Activated T-cell treated with anti-CD3 and anti-CD28 coated beads, Interleukin-2, amount 50 U/mL, for 4 hours (primary cell): Measurements from ENCODE around the gene AZGP1. TPM values are rescaled to one million over a fixed set of nuclear protein-coding genes. Genes with fewer than 3 reads are reported as not detected.
"Not testable (repeated sequence)": the region's sequence is repeated elsewhere in the genome, so short reads cannot be mapped to it uniquely, and the experiment has no call there.

Source experiments
- ATAC-seq, 2 donors: fragments of 200-7000 bp; cut with Tn5 transposase; one replicate each; pipeline ENCODE4 v1.10.0; 2021
- DNase-seq: peaks from one replicate; pipeline ENCODE4 v3.0.0-alpha.2; 2020
- H3K27me3 Mint-ChIP-seq: one replicate; pipeline ENCODE4 v1.8.0; 2021; ENCODE audit warnings: low read depth, mixed read lengths
- H3K36me3 Mint-ChIP-seq: one replicate; pipeline ENCODE4 v1.8.0; 2022; ENCODE audit warnings: mixed read lengths; ENCODE audit not compliant: insufficient read depth
- H3K4me1 Mint-ChIP-seq: one replicate; pipeline ENCODE4 v1.8.0; 2021; ENCODE audit warnings: low read depth, mixed read lengths
- H3K4me3 Mint-ChIP-seq: one replicate; pipeline ENCODE4 v1.8.0; 2021; ENCODE audit warnings: mild to moderate bottlenecking, moderate library complexity, mixed read lengths
- H3K9me3 Mint-ChIP-seq: one replicate; pipeline ENCODE4 v1.8.0; 2021; ENCODE audit warnings: mixed read lengths
- total RNA-seq, 3 donors: library from RNA; stranded (reverse); gene quantifications; one replicate each; pipeline ENCODE4 v1.2.1, GENCODE V29; 2021

AZGP1 gene
- total RNA-seq, result under 1 TPM; 0.34 to 0.63 (median 0.46) TPM

DNA sequence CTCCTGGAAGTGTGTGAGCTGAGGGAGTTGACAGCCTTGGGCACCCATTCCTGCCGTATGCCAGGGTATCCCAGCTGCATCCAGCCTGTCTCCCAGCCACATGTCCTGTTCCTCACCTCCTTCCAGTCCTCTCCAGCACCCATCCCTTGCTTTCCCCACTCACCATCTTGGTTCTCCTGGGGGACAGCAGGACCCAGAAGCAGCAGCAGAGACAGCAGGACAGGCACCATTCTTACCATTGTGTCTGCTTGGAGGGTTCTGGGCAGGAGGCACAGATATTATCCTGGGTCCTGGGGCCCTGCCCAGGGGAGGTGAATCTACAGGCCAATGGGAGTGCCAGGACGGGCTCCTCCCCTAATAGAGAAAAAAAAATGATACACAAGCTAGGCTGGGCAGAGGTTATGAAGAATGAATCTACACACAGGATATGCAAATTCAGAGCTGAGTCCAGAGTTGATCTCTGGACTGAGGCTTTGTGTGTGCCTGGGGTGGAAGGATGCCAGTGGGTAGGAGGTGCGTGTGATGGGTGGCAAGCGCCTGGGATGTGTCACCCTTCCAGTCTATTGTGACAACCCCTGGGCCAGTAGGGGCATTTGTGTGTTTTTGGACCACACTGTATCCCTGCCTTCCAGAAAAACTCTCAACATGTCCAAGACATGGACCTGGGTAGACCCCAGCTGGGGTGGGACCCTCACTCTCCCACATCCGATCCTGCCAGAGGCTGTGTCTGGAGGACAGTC is at the start of gene AZGP1:
Gene AZGP1 (minus strand): TSS at position 250 of the 740 bp plus-strand sequence. CDS start 11 bp downstream, at position 239.
- H3K9me3 Mint-ChIP-seq, result no peaks in the 10 kb centered on the region

DNA sequence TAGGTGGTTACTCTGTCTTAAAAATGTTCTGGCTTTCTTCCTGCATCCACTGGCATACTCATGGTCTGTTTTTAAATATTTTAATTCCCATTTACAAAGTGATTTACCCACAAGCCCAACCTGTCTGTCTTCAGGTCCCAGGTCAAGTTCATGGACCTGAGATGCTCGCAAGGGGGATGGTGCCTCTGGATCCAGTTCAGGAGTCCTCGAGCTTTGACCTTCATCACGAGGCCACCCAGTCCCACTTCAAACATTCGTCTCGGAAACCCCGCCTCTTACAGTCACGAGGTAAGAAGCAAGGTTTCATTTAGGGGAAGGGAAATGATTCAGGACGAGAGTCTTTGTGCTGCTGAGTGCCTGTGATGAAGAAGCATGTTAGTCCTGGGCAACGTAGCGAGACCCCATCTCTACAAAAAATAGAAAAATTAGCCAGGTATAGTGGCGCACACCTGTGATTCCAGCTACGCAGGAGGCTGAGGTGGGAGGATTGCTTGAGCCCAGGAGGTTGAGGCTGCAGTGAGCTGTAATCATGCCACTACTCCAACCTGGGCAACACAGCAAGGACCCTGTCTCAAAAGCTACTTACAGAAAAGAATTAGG is 48.3 kb upstream of the AZGP1 start:
- no peaks in the 10 kb centered on the region for H3K9me3 Mint-ChIP-seq
- peaks cover 24% of the 10 kb centered on the region for H3K36me3 Mint-ChIP-seq
- peaks cover 29% of the 10 kb centered on the region for H3K4me1 Mint-ChIP-seq

More for the DNA sequence above, at the start of gene AZGP1:
- ATAC-seq, result no peak
- peaks cover 10% of the 10 kb centered on the region for H3K4me1 Mint-ChIP-seq
- no peak within 1 kb of the TSS for H3K4me3 Mint-ChIP-seq
- DNase-seq, result no peak
- peaks cover 20% of the 10 kb centered on the region for H3K27me3 Mint-ChIP-seq
- no peaks in the 10 kb centered on the region for H3K36me3 Mint-ChIP-seq

DNA sequence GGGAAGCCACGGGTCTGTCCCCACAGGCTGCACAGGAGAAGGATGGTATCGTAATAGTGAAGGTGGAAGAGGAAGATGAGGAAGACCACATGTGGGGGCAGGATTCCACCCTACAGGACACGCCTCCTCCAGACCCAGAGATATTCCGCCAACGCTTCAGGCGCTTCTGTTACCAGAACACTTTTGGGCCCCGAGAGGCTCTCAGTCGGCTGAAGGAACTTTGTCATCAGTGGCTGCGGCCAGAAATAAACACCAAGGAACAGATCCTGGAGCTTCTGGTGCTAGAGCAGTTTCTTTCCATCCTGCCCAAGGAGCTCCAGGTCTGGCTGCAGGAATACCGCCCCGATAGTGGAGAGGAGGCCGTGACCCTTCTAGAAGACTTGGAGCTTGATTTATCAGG is 47.7 kb upstream of the AZGP1 start:
- H3K27me3 Mint-ChIP-seq, result no peaks in the 10 kb centered on the region
- ATAC-seq (no peak), DNase-seq (no peak)
- H3K4me1 Mint-ChIP-seq, result peaks cover 35% of the 10 kb centered on the region
- H3K36me3 Mint-ChIP-seq, result peaks cover 24% of the 10 kb centered on the region
- H3K9me3 Mint-ChIP-seq, result no peaks in the 10 kb centered on the region
- H3K4me3 Mint-ChIP-seq, result no peak overlapping the region

More for the DNA sequence above, 48.3 kb upstream of the AZGP1 start:
- H3K27me3 Mint-ChIP-seq, result no peaks in the 10 kb centered on the region
- ATAC-seq, result no peak
- H3K4me3 Mint-ChIP-seq, result no peak overlapping the region
- DNase-seq, result no peak

DNA sequence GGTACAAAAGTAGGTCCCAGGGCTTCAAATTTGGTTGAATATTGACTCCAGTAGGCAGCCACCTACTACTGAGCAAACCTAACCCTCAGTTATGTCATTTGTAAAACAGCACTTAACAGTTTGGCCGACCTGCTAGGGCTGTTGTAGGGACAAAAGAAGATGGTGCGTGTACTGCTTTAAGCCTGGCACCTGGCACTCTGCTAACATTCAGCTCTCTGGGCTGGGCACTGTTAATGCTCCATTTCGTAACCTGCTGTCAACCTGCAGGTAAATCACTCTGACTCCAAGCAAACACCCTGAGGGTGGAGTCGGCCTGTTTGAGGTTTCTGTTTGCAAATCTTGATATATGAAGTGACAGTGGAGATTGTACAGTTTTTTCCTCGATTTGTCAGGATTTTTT is 46.8 kb upstream of the AZGP1 start:
- Mint-ChIP-seq H3K9me3 (no peaks in the 10 kb centered on the region), H3K27me3 (no peaks in the 10 kb centered on the region), H3K4me1 (peaks cover 41% of the 10 kb centered on the region), H3K36me3 (peaks cover 27% of the 10 kb centered on the region), H3K4me3 (no peak overlapping the region)
- ATAC-seq (no peak), DNase-seq (no peak)

DNA sequence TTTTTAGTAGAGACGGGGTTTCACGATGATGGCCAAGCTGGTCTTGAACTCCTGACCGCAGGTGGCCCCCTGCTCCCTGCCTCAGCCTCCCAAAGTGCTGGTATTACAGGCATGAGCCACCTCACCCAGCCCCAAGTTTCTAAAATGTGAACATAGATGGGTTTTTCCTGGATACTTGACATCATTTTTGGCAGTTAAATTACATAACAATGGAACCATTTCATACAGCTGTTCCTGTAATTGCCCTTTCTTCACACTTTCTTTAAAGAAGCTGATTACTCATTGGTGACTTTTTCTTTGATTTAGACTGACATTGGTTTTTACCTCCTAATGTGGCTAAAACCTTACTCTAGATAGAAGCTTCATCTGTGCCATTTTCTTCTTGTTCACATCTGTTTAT is 45.5 kb upstream of the AZGP1 start:
- Mint-ChIP-seq H3K4me3 (no peak overlapping the region), H3K4me1 (peaks cover 51% of the 10 kb centered on the region), H3K27me3 (no peaks in the 10 kb centered on the region), H3K9me3 (no peaks in the 10 kb centered on the region), H3K36me3 (peaks cover 27% of the 10 kb centered on the region)
- DNase-seq (no peak), ATAC-seq (peak; percentile 34 to 39)

DNA sequence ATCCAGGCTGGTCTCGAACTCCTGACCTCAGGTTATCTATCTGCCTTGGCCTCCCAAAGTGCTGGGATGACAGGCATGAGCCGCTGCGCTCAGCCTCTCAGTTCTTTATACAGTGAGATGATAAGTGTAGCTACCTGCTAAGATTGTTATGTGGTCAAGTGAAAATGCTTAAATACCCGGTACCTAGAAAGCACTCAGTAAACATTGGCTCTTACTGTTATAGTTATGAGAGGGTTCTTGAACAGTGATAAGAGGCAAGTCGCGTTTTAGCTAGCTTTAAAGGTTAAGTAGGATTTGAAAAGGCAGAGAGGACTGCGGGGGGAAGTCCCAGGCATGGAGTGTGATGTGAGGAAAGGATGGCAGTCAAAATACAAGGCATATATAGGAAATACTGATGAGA is 44.1 kb upstream of the AZGP1 start:
- H3K36me3 Mint-ChIP-seq, result peaks cover 29% of the 10 kb centered on the region
- H3K4me3 Mint-ChIP-seq, result no peak overlapping the region
- peaks cover 51% of the 10 kb centered on the region for H3K4me1 Mint-ChIP-seq
- ATAC-seq (no peak), DNase-seq (no peak)
- H3K9me3 Mint-ChIP-seq, result no peaks in the 10 kb centered on the region
- no peaks in the 10 kb centered on the region for H3K27me3 Mint-ChIP-seq

DNA sequence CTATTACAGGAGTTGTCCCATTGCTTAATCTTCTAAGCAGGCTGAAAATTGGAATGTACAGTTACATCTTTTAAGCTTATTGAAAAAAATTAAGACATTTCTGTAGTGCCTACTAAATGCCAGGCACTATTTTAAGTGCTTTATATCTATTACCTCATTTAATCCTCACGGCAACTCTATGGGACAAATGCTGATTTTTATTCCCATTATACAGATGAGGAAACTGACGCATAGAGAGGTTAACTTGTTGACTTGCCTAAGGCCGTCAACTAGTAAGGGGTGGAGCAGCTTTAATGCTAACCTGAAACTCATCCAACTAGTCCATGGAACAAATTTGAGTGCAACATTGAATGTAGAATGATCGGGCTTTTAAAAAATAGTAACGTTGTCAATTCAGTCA is 42.0 kb upstream of the AZGP1 start:
- no peaks in the 10 kb centered on the region for H3K27me3 Mint-ChIP-seq

DNA sequence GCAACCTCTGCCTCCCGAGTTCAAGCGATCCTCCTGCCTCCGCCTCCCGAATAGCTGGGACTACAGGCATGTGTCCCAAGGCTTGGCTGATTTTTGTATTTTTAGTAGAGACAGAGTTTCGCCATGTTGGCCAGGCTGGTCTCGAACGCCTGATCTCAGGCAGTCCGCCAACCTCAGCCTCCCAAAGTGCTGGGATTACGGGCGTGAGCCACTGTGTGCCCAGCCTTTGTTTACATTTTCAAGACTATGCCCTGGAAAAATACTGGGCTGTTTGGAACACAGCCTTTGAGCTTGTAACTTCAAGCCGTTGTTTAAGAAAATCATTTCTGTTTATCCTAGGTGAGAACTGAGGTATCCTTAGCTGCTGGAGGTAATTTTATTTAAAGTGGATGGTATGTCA is 41.5 kb upstream of the AZGP1 start:
- H3K4me3 Mint-ChIP-seq, result peak overlapping the region; percentile 54
- ATAC-seq (no peak), DNase-seq (no peak)
- peaks cover 9% of the 10 kb centered on the region for H3K36me3 Mint-ChIP-seq
- H3K9me3 Mint-ChIP-seq, result no peaks in the 10 kb centered on the region
- no peaks in the 10 kb centered on the region for H3K27me3 Mint-ChIP-seq
- peaks cover 59% of the 10 kb centered on the region for H3K4me1 Mint-ChIP-seq

More for the DNA sequence above, 42.0 kb upstream of the AZGP1 start:
- Mint-ChIP-seq H3K4me1 (peaks cover 60% of the 10 kb centered on the region), H3K9me3 (no peaks in the 10 kb centered on the region), H3K36me3 (peaks cover 14% of the 10 kb centered on the region), H3K4me3 (peak overlapping the region; percentile 54)
- DNase-seq (no peak), ATAC-seq (no peak)

DNA sequence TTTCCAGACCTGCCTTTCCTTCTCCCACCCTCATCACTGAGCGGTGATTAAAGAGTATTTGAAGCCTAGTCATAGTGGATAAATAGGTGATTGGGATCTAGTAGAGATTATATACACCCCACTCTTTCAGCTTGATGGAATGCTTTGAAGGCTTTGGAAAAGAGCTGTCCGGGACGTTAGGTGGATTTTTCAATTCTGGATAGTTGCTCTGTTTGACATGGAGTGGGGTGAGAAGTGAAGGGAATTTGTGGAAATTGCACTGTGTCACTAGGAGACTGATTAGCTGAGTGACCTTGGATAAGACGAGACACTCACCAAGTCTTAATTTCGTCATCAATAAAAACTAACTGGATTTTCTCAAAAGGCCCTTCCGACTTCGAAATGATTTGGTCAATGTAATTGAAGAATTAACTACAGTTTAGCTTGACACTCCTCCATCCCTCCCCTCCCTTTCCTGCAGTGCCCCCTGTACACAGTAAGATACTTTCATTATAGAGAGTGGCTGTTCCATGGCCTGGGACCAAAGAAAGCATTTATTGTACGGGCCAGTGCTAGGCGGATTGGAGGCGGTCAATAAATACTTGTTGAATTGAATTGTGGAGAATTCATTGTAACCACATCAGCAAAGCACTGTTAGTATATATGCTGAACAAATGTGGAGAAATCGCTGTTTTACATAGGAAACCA is 40.5 kb upstream of the AZGP1 start:
- H3K27me3 Mint-ChIP-seq, result peaks cover 2% of the 10 kb centered on the region
- peaks cover 52% of the 10 kb centered on the region for H3K4me1 Mint-ChIP-seq
- ATAC-seq, result no peak
- DNase-seq, result no peak
- H3K4me3 Mint-ChIP-seq, result peak overlapping the region; percentile 96
- H3K36me3 Mint-ChIP-seq, result peaks cover 9% of the 10 kb centered on the region
- no peaks in the 10 kb centered on the region for H3K9me3 Mint-ChIP-seq

DNA sequence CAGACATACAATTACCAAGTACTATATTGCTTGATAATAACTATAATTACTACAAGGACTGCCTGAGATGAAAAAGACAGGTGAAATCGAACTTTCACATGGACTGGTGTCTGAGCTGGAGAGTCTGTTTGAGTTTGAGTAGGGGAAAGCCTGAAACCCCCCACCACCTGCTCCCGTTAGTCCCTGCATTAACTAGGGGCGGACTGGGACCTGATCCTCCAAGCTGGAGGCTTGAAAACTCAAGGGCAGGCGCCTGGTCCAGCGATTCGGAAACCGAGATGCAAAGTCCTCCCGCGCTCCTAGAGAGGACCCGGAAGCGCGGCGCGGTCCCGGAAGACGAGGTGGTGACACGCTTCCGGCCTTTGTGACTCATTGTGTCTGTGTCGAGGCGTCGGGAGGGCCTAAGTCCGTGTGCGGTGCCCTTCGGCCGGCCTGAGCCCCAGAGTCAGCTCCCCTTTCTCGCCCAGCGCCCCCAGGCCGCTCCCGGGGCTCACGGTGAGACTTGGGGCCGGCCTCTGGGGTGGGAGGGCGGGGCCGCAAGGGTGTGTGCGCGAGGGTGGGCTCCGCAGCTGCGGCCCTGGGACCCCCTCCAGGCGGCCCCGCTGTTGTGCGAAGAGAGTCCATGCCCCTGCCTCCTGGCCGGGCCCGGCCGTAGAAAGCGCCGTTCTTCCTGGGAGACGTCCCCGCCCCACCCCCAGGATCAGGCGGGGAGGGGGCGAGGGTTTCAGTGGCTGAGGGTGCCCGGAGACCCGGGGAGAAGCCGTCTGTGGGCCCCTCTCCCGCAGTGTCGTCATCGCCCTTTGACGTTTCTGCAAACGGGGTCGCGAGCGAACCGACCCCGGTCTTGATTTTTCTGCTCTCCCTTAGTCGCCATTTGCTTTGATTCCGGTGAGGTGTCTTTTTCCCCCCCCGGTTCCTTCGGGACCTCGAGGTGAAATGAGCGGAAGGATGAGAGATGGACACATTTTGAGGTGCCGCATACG is 39.7 kb upstream of the AZGP1 start, which contains the start of gene ZKSCAN1:
Gene ZKSCAN1 (plus strand): TSS at position 365 of the 983 bp plus-strand sequence. CDS start 7,911 bp downstream, outside the sequence.
- ATAC-seq, result peak; percentile 98 to 99
- DNase-seq, result peak; percentile 81
- peaks cover 9% of the 10 kb centered on the region for H3K36me3 Mint-ChIP-seq
- H3K9me3 Mint-ChIP-seq, result no peaks in the 10 kb centered on the region
- peak within 1 kb of the TSS; percentile 96 for H3K4me3 Mint-ChIP-seq
- H3K27me3 Mint-ChIP-seq, result peaks cover 2% of the 10 kb centered on the region
- peaks cover 48% of the 10 kb centered on the region for H3K4me1 Mint-ChIP-seq

DNA sequence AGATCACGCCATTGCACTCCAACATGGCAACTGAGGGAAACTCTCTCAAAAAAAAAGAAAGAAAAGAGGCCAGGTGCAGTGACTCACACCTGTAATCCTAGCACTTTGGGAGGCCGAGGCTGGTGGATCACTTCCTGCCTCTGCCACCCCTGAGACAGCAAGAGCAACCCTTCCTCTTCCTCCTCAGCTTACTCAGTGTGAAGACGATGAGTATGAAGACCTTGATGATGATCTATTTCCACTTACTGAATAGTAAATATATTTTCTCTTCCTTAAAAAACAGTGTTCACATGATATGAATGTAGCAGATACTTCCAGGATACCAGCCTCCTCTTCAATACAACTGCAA is 37.5 kb upstream of the AZGP1 start:
- Mint-ChIP-seq H3K27me3 (peaks cover 2% of the 10 kb centered on the region), H3K4me1 (peaks cover 33% of the 10 kb centered on the region), H3K9me3 (no peaks in the 10 kb centered on the region), H3K4me3 (no peak overlapping the region), H3K36me3 (peaks cover 5% of the 10 kb centered on the region)
- ATAC-seq, result peak; percentile 47 to 48
- peak; percentile 20 for DNase-seq

DNA sequence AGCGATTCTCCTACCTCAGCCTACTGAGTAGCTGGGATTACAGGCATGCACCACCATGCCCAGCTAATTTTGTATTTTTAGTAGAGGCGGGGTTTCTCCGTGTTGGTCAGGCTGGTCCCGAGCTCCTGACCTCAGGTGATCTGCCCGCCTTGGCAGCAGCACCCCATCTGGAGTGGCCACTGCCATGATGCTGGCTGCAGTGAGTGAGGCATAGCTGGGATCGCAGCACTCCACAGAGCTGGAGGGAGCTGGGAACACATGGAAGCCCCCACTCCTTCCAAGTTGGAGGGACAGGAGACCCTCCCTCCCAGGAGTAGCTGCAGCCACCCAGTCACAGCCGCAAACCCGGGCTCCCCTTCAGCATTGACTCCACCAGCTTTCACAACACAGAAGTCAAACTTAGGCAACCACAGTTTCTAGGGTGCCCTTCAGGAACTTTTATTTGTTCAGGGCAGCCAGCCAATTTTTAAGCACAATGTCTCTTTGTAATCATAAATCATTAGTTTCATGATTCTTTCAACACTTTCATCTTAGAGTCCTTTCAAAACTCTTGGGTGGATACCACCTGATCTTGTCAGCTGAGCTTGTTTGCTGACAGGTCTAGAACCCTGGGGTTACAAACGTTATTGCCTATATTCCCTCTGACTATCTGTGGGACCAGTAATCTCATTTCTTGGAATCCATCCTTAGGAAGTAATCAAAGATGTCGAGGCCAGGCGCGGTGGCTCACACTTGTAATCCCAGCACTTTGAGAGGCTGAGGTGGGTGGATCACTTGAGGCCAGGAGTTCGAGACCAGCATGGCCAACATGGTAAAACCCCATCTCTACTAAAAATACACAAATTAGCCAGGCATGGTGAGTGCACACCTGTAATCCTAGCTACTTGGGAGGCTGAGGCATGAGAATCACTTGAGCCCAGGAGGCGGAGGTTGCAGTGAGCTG is 36.8 kb upstream of the AZGP1 start:
- H3K36me3 Mint-ChIP-seq, H3K4me3 Mint-ChIP-seq, H3K27me3 Mint-ChIP-seq, H3K9me3 Mint-ChIP-seq, ATAC-seq, DNase-seq: not testable (repeated sequence)
- peaks cover 28% of the 10 kb centered on the region for H3K4me1 Mint-ChIP-seq

DNA sequence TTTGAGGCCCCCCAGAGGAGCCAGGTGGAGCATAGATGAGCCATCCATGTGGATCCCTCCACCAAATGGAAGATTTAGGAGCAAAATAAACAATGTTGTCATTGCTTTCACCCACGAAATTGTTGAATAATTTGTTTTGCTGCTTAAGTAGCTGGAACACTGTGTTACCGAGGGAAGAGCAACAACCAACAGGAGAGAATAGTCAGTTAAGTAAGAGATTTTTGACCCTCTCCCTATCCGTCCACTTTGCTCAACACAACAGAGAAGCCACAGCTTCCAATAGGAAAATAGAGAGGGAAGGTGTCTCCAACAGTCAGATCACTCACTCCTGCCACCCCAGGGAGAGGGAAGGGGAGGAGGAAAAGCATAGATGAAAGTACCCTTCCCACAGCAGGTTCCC is 35.7 kb upstream of the AZGP1 start:
- H3K4me1 Mint-ChIP-seq, result peaks cover 20% of the 10 kb centered on the region
- H3K36me3 Mint-ChIP-seq, result peaks cover 2% of the 10 kb centered on the region
- DNase-seq (no peak), ATAC-seq (no peak)
- H3K4me3 Mint-ChIP-seq, result no peak overlapping the region
- H3K9me3 Mint-ChIP-seq, result no peaks in the 10 kb centered on the region
- H3K27me3 Mint-ChIP-seq, result peaks cover 7% of the 10 kb centered on the region
